ENCODE results near the gene RADIL.
"Not testable (repeated sequence)": the region's sequence is repeated elsewhere in the genome, so short reads cannot be mapped to it uniquely, and the experiment has no call there.

The RADIL gene

DNA sequence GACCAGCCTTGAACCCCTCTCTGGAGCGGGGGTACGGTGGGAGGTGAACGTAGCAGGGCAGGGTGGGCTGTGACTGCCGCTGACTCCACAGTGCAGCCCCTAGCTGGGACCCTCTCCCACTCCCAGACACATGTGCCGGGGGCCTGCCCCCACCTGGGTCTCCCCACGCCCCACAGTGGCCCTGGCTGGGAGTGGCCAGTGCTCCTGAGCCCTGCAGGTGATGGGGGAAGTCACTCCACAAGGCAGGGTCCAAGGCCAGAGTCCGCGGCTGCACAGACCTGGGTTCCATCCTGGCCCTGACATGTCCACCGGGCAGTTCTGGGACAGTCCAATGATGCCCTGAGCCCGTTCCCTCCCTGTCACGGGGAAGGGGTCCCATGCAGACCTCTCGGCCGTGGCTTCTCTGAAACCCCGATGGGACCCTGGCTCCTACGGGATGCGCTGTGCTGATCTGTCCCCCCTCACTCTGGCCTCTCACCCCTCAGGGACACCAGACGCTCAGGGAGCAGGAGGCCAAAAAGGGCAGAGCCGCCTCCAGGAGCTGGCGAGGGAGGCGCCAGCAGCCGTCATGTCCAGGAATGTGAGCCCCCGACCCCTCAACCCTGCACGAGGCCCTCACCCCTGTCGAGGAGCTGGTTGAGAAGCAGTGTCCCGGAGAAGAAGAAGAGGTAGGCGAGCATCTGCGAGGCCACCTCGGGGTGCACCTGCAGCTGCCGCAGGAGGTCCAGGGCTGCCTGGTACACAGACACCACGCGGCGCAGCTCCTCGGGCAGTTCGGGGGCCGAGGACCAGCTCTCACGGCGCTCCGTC, 67.7 kb downstream of the RADIL start:
- H3K36me3 Mint-ChIP-seq: no peaks in the 10 kb centered on the region

DNA sequence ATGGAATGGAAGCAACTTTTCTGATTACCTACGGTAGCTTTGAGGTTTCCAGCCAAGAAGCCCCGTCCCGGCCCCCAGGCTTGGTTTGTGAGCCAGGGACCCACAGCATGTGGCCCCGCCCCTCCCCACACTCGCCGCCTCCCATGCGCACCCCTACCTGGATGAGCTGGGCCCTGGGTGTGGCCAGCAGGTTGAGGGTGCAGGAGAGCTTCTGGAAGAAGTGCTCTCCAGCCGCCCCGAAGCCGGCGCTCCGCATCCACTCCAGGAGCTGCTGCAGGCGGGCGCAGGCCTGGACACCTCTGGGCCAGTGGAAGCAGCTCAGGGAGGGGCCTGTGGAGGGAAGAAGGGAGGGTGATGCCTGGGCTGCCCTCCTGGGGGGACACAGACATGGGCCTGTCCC, 68.4 kb downstream of the RADIL start:
- no peaks in the 10 kb centered on the region for H3K36me3 Mint-ChIP-seq
- no peaks in the 10 kb centered on the region for H3K9me3 Mint-ChIP-seq
- H3K4me3 Mint-ChIP-seq: no peak overlapping the region
- H3K27ac Mint-ChIP-seq: no peak overlapping the region
- H3K4me1 Mint-ChIP-seq: peaks cover 4% of the 10 kb centered on the region
- peaks cover 15% of the 10 kb centered on the region for H3K27me3 Mint-ChIP-seq

More for the DNA sequence above, 67.7 kb downstream of the RADIL start:
- Mint-ChIP-seq H3K4me3 (no peak overlapping the region), H3K4me1 (no peaks in the 10 kb centered on the region), H3K27ac (no peak overlapping the region), H3K27me3 (peaks cover 13% of the 10 kb centered on the region), H3K9me3 (no peaks in the 10 kb centered on the region)

DNA sequence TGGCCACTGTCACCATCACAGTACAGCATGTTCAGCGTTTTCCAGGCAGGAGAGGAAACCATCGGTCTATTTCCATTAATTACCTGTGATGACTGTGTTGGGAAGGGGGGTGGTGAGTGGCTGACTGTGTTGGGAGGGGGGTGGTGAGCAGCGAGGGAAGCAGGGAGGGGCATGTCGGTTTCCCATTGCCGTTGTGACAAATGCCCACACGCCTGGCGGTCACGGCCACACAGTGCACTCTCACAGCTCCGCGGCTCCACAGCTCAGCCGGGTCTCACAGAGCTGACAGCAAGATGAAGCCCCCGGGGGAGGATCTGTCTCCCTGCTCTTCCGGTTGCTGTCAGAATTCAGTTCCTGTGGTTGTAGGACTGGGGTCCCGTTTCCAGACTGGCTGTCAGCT, 69.1 kb downstream of the RADIL start:
- H3K9me3 Mint-ChIP-seq: no peaks in the 10 kb centered on the region
- H3K27ac Mint-ChIP-seq: no peak overlapping the region

DNA sequence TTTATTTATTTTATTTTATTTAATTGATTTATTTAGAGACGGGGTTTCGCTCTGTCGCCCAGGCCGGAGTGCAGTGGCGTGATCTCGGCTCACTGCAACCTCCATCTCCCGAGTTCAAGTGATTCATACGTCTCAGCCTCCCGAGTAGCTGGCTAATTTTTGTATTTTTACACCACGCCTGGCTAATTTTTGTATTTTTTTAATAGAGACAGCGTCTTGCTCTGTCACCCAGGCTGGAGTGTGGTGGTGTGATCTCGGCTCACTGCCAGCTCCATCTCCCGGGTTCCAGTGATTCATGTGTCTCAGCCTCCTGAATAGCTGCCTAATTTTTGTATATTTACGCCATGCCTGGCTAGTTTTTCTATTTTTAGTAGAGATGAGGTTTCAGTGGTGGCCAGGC, 73.8 kb downstream of the RADIL start:
- Mint-ChIP-seq H3K4me3 (peak overlapping the region; percentile 73), H3K36me3 (no peaks in the 10 kb centered on the region), H3K9me3 (no peaks in the 10 kb centered on the region), H3K27me3 (peaks cover 11% of the 10 kb centered on the region), H3K4me1 (peaks cover 4% of the 10 kb centered on the region), H3K27ac (no peak overlapping the region)

More for the DNA sequence above, 69.1 kb downstream of the RADIL start:
- H3K27me3 Mint-ChIP-seq: peaks cover 13% of the 10 kb centered on the region
- H3K36me3 Mint-ChIP-seq: no peaks in the 10 kb centered on the region
- no peak overlapping the region for H3K4me3 Mint-ChIP-seq
- peaks cover 4% of the 10 kb centered on the region for H3K4me1 Mint-ChIP-seq

DNA sequence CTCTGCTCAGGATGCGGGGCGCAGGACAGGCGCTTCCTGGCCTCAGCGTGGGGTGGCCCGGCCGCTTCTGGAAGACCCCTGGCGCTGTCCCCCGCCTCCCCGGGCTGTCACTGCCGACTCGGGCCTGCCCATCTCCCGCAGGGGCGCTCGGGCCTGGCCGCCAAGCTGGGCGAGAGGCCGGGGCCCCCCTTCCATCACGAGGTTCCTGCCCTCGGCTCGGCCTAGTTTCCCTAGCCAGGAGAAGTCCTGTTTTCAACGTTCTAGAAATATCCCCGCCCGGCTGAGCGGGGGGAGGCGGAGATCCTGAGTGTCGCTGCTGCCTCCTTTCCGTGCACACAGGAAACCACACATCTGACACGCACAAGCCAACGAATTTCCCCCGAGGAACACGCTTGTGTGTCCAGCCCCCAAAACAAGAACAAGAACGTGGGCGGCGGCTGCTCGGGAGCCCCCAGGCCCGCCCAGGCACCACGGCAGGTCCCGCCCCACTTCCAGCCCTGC, 74.4 kb downstream of the RADIL start:
- Mint-ChIP-seq H3K36me3 (no peaks in the 10 kb centered on the region), H3K4me1 (peaks cover 4% of the 10 kb centered on the region), H3K27ac (no peak overlapping the region), H3K9me3 (no peaks in the 10 kb centered on the region), H3K4me3 (peak overlapping the region; percentile 78), H3K27me3 (peaks cover 8% of the 10 kb centered on the region)

DNA sequence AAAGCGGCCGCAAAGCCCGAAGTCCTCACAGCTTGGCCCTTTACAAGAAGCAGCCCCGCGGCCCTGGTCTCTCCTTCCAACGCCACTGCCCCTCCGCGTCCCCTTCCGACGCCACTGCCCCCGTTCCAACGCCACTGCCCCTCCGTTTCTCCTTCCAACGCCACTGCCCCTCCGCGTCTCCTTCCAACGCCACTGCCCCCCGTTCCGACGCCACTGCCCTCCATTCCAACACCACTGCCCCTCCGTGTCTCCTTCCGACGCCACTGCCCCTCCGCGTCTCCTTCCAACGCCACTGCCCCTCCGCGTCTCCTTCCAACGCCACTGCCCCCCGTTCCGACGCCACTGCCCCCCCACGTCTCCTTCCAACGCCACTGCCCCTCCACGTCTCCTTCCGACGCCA, 75.0 kb downstream of the RADIL start:
- peak overlapping the region; percentile 39 for H3K4me3 Mint-ChIP-seq

DNA sequence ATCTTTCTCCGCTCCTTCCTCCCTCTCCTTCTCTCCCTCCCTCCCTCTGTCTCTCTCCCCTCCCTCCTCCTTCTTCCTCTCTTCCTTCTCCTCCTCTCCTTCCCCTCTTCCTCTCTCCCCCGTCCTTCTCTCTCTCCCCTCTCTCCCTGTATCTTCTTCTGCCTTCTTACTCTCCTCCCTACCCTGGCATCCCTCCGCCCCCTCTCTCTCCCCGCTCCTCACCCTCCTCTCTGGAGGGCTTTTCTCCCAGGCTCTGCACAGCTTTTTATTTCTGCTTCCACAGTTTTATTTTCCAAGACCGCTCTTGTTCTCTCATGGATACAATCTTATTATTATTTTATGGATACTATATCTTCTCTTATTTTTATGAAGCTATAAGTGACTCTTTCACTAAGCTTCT, 75.5 kb downstream of the RADIL start:
- H3K36me3 Mint-ChIP-seq: no peaks in the 10 kb centered on the region
- H3K9me3 Mint-ChIP-seq: no peaks in the 10 kb centered on the region
- peaks cover 4% of the 10 kb centered on the region for H3K4me1 Mint-ChIP-seq
- no peak overlapping the region for H3K27ac Mint-ChIP-seq
- H3K4me3 Mint-ChIP-seq: no peak overlapping the region
- H3K27me3 Mint-ChIP-seq: peaks cover 4% of the 10 kb centered on the region

More for the DNA sequence above, 75.0 kb downstream of the RADIL start:
- Mint-ChIP-seq H3K36me3 (no peaks in the 10 kb centered on the region), H3K27me3 (peaks cover 4% of the 10 kb centered on the region), H3K27ac (no peak overlapping the region), H3K4me1 (peaks cover 4% of the 10 kb centered on the region), H3K9me3 (no peaks in the 10 kb centered on the region)

DNA sequence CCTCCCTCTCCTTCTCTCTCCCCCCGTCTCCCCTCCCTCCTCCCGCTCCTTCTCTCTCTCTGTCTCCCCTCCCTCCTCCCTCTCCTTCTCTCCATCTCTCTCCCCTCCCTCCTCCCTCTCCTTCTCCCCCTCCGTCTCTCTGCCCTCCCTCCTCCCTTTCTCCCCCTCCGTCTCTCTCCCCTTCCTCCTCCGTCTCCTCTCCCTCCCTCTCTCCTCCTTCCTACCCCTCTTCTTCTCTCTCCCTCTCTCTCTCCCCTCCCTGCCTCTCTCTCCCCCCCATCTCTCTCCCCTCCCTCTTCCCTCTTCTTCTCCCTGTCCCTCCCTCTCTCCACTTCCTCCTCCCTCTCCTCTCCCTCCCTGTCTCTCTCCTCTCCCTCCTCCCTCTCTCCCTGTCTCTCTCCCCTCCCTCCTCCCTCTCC, 75.9 kb downstream of the RADIL start:
- no peaks in the 10 kb centered on the region for H3K36me3 Mint-ChIP-seq
- H3K4me3 Mint-ChIP-seq: no peak overlapping the region
- H3K9me3 Mint-ChIP-seq: no peaks in the 10 kb centered on the region
- H3K27ac Mint-ChIP-seq: no peak overlapping the region
- H3K27me3 Mint-ChIP-seq: peaks cover 3% of the 10 kb centered on the region
- H3K4me1 Mint-ChIP-seq: peaks cover 4% of the 10 kb centered on the region

DNA sequence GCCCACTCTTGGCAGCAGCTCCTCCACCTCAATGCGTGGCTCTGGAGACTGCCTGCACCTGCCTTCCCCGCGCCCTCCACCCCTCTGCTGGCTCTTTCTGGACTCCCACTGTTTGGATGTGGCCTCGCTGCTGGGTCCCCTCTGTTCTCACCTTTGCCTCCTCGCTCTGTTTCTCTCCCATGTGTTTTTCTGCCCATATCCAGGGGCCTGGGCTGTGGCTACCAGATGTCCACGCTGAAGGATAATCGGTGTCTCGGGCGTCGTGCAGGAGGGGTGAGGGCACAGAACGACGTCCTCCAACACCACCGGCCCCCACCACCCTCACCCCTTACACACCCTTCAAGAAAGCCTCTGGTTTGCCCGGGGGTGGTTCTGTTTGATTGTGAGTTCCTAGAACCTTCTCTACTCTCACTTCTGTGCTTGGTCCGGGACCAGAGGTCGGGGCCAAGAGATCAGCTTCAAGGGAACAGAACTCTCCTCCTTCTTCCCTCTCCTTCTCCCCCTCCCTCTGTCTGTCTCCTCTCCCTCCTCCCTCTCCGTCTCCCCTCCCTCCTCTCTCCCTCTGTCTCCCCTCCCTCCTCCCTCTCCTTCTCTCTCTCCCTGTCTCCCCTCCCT, 76.4 kb downstream of the RADIL start:
- H3K27ac Mint-ChIP-seq: no peak overlapping the region
- peaks cover 4% of the 10 kb centered on the region for H3K4me1 Mint-ChIP-seq
- H3K9me3 Mint-ChIP-seq: no peaks in the 10 kb centered on the region
- peaks cover 2% of the 10 kb centered on the region for H3K27me3 Mint-ChIP-seq
- no peaks in the 10 kb centered on the region for H3K36me3 Mint-ChIP-seq
- H3K4me3 Mint-ChIP-seq: no peak overlapping the region

DNA sequence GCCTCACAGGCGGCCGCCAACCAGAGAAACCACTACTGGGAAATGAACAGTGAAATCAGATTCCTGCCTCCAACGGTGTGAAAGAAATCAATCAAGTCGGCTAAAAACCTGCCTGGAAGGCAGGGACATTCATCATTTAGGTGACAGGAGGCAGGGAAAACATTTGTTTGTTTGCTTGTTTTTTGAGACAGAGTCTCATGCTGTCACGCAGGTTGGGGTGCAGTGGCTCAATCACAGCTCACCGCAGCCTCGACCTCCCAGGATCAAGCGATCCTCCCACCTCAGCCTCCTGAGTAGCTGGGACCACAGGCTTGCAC, 77.6 kb downstream of the RADIL start:
- Mint-ChIP-seq H3K9me3 (no peaks in the 10 kb centered on the region), H3K4me1 (peaks cover 4% of the 10 kb centered on the region), H3K27me3 (peaks cover 2% of the 10 kb centered on the region), H3K27ac (no peak overlapping the region), H3K36me3 (no peaks in the 10 kb centered on the region), H3K4me3 (no peak overlapping the region)

DNA sequence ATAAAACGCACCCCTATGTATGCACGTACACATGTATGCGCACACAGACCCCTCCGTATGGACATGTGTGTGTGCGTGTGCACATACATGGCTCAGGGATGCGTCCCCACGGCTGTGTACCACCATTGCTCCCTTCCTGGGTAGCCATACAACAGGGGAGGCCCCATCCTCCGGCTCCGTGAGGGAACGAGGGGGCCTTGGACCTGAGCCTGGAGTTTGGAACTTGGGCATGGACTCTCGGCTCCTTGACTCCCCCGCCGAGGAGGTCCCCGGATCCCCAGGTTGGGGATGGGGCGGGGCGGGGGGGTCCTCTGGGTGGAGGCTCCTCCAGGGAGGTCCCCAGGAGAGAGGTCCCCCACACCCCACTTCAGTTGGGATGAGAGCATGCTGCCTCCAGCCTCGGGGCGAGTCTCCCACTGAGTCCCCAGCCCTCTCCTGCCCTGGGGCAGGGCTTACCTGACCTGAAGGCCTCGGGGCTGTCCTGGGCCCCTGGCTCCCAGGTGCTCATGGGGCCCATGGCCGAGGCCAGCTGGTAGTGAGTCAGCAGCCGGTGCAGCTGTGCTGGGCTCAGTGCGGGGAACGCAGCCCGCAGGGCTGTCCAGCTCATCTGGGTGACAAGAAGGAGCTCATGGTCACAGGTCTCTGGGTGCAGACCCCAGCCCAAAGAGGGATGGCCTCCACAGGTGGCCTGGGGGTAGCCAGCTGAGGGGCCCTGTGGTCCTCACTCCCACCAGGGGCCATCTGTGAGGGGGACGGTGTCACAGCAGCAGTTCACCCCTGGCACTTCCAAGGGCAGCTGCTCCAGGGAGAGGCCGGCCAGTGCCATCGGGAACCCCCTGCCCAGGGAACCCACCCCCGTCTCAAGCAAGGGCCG, 78.2 kb downstream of the RADIL start:
- peaks cover 2% of the 10 kb centered on the region for H3K4me1 Mint-ChIP-seq
- no peaks in the 10 kb centered on the region for H3K9me3 Mint-ChIP-seq
- peaks cover under 1% of the 10 kb centered on the region for H3K27me3 Mint-ChIP-seq
- H3K4me3 Mint-ChIP-seq: no peak overlapping the region
- no peaks in the 10 kb centered on the region for H3K36me3 Mint-ChIP-seq
- no peak overlapping the region for H3K27ac Mint-ChIP-seq

DNA sequence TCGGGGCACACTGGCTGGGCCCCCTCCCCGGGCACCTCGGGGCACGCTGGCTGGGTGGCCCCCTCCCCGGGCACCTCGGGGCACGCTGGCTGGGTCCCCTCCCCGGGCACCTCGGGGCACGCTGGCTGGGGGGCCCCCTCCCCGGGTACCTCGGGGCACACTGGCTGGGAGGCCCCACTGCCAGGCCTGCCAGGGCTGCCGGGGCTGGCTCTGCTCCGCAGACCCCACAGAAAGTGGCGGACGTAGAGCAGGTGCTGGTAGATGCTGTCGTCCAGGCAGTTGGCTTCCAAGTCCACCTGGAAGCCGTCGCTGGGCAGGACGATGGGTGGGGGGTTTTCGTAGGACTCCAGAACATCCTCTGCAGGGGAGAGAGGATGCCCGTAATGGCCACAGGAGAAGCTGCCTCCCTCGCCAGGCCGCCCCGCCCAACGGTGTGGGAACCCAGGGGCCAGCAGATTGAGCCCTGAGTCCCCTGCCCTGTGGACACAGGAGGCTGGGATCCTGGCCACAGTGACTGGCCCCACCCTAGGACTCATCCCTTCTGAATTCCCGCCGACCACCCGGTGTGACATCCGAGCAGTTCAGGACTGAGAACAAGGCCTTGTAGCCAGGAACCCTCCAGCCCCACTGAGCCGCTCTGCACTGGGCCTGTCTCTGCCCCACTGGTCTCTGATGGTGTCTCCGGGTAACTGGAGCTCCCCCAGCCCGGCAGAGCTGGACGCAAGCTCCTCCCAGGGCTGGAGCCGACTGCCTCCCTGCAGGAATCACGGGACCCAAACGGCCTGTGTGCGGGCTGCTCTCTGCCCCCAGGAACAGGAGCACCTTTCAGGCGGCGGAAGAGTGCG, 79.9 kb downstream of the RADIL start:
- peak overlapping the region; percentile 65 for H3K27ac Mint-ChIP-seq
- H3K4me1 Mint-ChIP-seq: no peaks in the 10 kb centered on the region
- H3K27me3 Mint-ChIP-seq: no peaks in the 10 kb centered on the region
- no peak overlapping the region for H3K4me3 Mint-ChIP-seq
- no peaks in the 10 kb centered on the region for H3K9me3 Mint-ChIP-seq
- no peaks in the 10 kb centered on the region for H3K36me3 Mint-ChIP-seq

DNA sequence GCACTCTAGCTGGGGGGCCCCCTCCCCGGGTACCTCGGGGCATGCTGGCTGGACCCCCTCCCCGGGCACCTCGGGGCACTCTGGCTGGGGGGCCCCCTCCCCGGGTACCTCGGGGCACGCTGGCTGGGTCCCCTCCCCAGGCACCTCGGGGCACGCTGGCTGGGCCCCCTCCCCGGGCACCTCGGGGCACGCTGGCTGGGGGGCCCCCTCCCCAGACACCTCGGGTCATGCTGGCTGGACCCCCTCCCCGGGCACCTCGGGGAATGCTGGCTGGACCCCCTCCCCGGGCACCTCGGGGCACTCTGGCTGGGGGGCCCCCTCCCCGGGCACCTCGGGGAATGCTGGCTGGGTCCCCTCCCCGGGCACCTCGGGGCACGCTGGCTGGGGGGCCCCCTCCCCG, 80.9 kb downstream of the RADIL start:
- H3K4me3 Mint-ChIP-seq, H3K27me3 Mint-ChIP-seq, H3K27ac Mint-ChIP-seq, H3K4me1 Mint-ChIP-seq, H3K9me3 Mint-ChIP-seq, H3K36me3 Mint-ChIP-seq: not testable (repeated sequence)

DNA sequence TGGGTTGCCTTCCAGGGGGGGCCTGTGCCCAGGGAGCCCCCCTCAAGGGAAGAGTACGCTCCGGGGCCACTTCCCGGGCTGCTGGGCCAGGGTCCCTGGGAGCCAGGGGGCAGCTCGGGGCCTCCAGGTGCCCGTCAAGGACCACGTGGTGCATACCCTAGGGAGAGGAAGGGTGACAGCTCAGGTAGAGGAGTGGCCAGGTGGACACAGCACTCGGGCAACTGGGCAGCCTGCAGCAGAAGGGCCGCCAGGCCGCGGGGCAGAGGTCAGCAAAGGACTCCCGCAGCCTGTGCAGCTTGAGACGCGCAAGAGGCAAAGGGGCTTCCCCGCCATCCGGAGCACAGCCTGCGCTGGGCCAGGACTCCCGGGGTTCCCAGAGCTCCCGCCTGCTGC, 81.7 kb downstream of the RADIL start:
- Mint-ChIP-seq H3K27ac (no peak overlapping the region), H3K9me3 (no peaks in the 10 kb centered on the region), H3K27me3 (no peaks in the 10 kb centered on the region), H3K4me1 (no peaks in the 10 kb centered on the region), H3K4me3 (no peak overlapping the region), H3K36me3 (no peaks in the 10 kb centered on the region)

All from activated naive CD4-positive, alpha-beta T cell treated with anti-CD3 and anti-CD28 coated beads, Interleukin-2, amount 50 U/mL, for 24 hours (primary cell).